ENCODE data around the gene RAB19.

GRCh38 chr7:140441519-140441918 is 37.7 kb downstream of the RAB19 start:
- TF ChIP-seq CTCF (IDR thresholded peaks at IDR 0.05; ENCODE audit: low read length) (no peak), EZH2 (optimal IDR thresholded peaks at IDR 0.05; ENCODE audit: low read depth, low read length) (no peak), EZH2phosphoT487 (IDR thresholded peaks at IDR 0.05; ENCODE audit: low read length) (no peak)

Data from MM.1S (cell line).